Large intestine (tissue), 3 donors: Measurements from ENCODE around the gene ITM2A. TPM values are rescaled to one million over a fixed set of nuclear protein-coding genes. Genes with fewer than 3 reads are reported as not detected.

Experiments
- DNase-seq, 2 donors: peaks; one replicate each; pipeline versions ENCODE4 v3.0.0 to v3.0.0-alpha.2; 2013
- H3K27ac ChIP-seq: one replicate; pipeline ENCODE4 v1.5.1; 2013; ENCODE audit warnings: low read length
- H3K27me3 ChIP-seq: 2 replicates; pipeline ENCODE4 v1.6.1; 2013; ENCODE audit warnings: low read length; ENCODE audit not compliant: control insufficient read depth, insufficient read depth
- H3K36me3 ChIP-seq: 2 replicates; pipeline ENCODE4 v1.6.1; 2013; ENCODE audit warnings: low read length; ENCODE audit not compliant: control insufficient read depth, insufficient read depth
- H3K4me1 ChIP-seq: one replicate; pipeline ENCODE4 v1.6.1; 2013; ENCODE audit warnings: low read length; ENCODE audit not compliant: control insufficient read depth, insufficient read depth
- H3K4me3 ChIP-seq: one replicate; pipeline ENCODE4 v1.5.1; 2013; ENCODE audit warnings: low read length
- H3K9me3 ChIP-seq: one replicate; pipeline ENCODE4 v1.6.1; 2013; ENCODE audit warnings: mild to moderate bottlenecking, low read depth, low read length, moderate library complexity; ENCODE audit not compliant: control insufficient read depth
- WGBS: methylation state at CpG from one replicate; pipeline ENCODE4 v1.1.5; 2013; ENCODE audit warnings: low lambda C conversion rate; ENCODE audit not compliant: insufficient coverage; 5-methylcytosine and 5-hydroxymethylcytosine counted together
- polyA plus RNA-seq: library from polyadenylated mRNA; unstranded; fragments of 120-200 nt; gene quantifications from one replicate; pipeline ENCODE4 v1.2.1, GENCODE V29; 2013

Gene ITM2A
- polyA plus RNA-seq, 1 donor = 60.3 TPM

GRCh38 chrX:79330022-79330421 lies 37.1 kb downstream of the ITM2A start:
- H3K27me3 ChIP-seq = no peaks in the 10 kb centered on the region
- DNase-seq = no peak
- no peaks in the 10 kb centered on the region for H3K4me1 ChIP-seq
- no peaks in the 10 kb centered on the region for H3K36me3 ChIP-seq
- WGBS = no CpG with 5 or more reads among the region's 4 CpGs
- H3K9me3 ChIP-seq = no peaks in the 10 kb centered on the region
- no peak overlapping the region for H3K4me3 ChIP-seq
- H3K27ac ChIP-seq = no peak overlapping the region

DNA sequence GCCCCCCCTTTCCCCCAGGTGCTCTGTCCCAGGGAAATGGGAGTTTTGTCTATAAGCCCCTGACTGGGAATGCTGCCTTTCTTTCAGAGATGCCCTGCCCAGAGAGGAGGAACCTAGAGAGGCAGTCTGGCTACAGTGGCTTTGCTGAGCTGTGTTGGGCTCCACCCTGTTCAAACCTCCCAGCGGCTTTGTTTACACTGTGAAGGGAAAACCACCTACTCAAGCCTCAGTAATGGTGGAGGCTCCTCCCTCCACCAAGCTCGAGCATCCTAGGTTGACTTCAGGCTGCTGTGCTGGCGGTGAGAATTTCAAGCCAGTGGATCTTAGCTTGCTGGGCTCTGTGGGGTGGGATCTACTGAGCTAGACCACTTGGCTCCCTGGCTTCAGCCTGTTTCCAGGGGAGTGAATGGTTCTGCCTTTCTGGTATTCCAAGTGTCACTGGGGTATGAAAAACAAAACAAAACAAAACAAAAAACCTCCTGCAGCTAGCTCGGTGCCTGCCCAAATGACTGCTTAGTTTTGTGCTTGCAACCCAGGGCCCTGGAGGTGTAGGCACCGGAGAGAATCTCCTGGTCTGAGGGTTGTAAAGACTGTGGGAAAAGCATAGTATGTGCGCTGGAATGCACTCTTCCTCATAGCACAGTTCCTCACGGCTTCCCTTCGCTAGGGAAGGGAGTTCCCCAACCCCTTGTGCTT lies 41.7 kb downstream of the ITM2A start:
- H3K27ac ChIP-seq = no peak overlapping the region
- DNase-seq = no peak
- H3K9me3 ChIP-seq = no peaks in the 10 kb centered on the region
- no peaks in the 10 kb centered on the region for H3K27me3 ChIP-seq
- H3K4me1 ChIP-seq = no peaks in the 10 kb centered on the region
- no peak overlapping the region for H3K4me3 ChIP-seq
- WGBS = no CpG with 5 or more reads among the region's 8 CpGs
- H3K36me3 ChIP-seq = no peaks in the 10 kb centered on the region

Other genes with a start within 250 kb of the ITM2A start
- gene GPR174, start 222.6 kb downstream of the ITM2A start, polyA plus RNA-seq = 0.94 TPM